Measurements from ENCODE around the gene DMBX1. TPM values are rescaled to one million over a fixed set of nuclear protein-coding genes. Genes with fewer than 3 reads are reported as not detected.

The DMBX1 gene
- total RNA-seq, 6 donors from 2014 or later, result not detected

- WGBS, 2 donors, result 93 to 95% methylated on average over 3 of the region's 3 CpGs
- ATAC-seq (ENCODE audit: low FRiP score in 2 of 2), result no peak
- H3K9me3 ChIP-seq, result no peaks in the 10 kb centered on the region
- no peak overlapping the region for H3K4me3 ChIP-seq
- TF ChIP-seq EP300 (IDR thresholded peaks at IDR 0.05) (no peak), POLR2A (IDR thresholded peaks at IDR 0.05) (no peak), CTCF (IDR thresholded peaks at IDR 0.05) (no peak), POLR2AphosphoS5 (IDR thresholded peaks at IDR 0.05) (no peak)
- no peaks in the 10 kb centered on the region for H3K4me1 ChIP-seq
- no peaks in the 10 kb centered on the region for H3K36me3 ChIP-seq
- no peak overlapping the region for H3K27ac ChIP-seq
- DNase-seq, result no peak
- H3K27me3 ChIP-seq, result no peaks in the 10 kb centered on the region
These were observed 11.9 kb downstream of the DMBX1 start for GRCh38 chr1:46501528-46501927.

GRCh38 chr1:46503421-46503820 lies 13.8 kb downstream of the DMBX1 start:
- Histone ChIP-seq H3K27me3 (no peaks in the 10 kb centered on the region), H3K4me3 (no peak overlapping the region), H3K36me3 (no peaks in the 10 kb centered on the region), H3K27ac (no peak overlapping the region), H3K9me3 (no peaks in the 10 kb centered on the region), H3K4me1 (no peaks in the 10 kb centered on the region)
- 61 to 82% methylated on average over 4 of the region's 4 CpGs for WGBS, 2 donors
- DNase-seq, result no peak
- TF ChIP-seq EP300 (IDR thresholded peaks at IDR 0.05), result no peak
- no peak for TF ChIP-seq POLR2A (IDR thresholded peaks at IDR 0.05)
- TF ChIP-seq CTCF (IDR thresholded peaks at IDR 0.05), result no peak
- TF ChIP-seq POLR2AphosphoS5 (IDR thresholded peaks at IDR 0.05), result no peak
- no peak for ATAC-seq (ENCODE audit: low FRiP score in 2 of 2)

- H3K27me3 ChIP-seq, result no peaks in the 10 kb centered on the region
- no peak for DNase-seq
- H3K4me3 ChIP-seq, result no peak overlapping the region
- no peaks in the 10 kb centered on the region for H3K9me3 ChIP-seq
- no peak overlapping the region for H3K27ac ChIP-seq
- WGBS, 2 donors, result 70 to 83% methylated on average over 10 to 17 of the region's 17 CpGs
- no peaks in the 10 kb centered on the region for H3K4me1 ChIP-seq
- H3K36me3 ChIP-seq, result no peaks in the 10 kb centered on the region
- ATAC-seq (ENCODE audit: low FRiP score in 2 of 2), result no peak
- TF ChIP-seq POLR2AphosphoS5 (IDR thresholded peaks at IDR 0.05) (no peak), POLR2A (IDR thresholded peaks at IDR 0.05) (no peak), EP300 (IDR thresholded peaks at IDR 0.05) (no peak), CTCF (IDR thresholded peaks at IDR 0.05) (no peak)
These were observed 17.0 kb downstream of the DMBX1 start for GRCh38 chr1:46506470-46507219.

- DNase-seq (no peak), ATAC-seq (ENCODE audit: low FRiP score in 2 of 2) (no peak)
- Histone ChIP-seq H3K9me3 (no peaks in the 10 kb centered on the region), H3K27ac (no peak overlapping the region), H3K36me3 (no peaks in the 10 kb centered on the region), H3K4me3 (no peak overlapping the region), H3K27me3 (no peaks in the 10 kb centered on the region), H3K4me1 (no peaks in the 10 kb centered on the region)
- TF ChIP-seq EP300 (IDR thresholded peaks at IDR 0.05) (no peak), POLR2A (IDR thresholded peaks at IDR 0.05) (no peak), POLR2AphosphoS5 (IDR thresholded peaks at IDR 0.05) (no peak), CTCF (IDR thresholded peaks at IDR 0.05) (no peak)
- 53 to 93% methylated on average over 3 of the region's 5 CpGs for WGBS, 2 donors
These were observed 19.1 kb downstream of the DMBX1 start for GRCh38 chr1:46508757-46509156.
